MM.1S (cell line): ENCODE results near the gene CGN.
A peak's percentile ranks its signal among the peaks of the same experiment; 100 is the strongest.

ENCODE experiments used
- DNase-seq: peaks from one replicate; pipeline ENCODE4 v3.0.0-alpha.2; 2015
- H2AFZ ChIP-seq: fragments of 300-600 bp; sonication (generic); 2 replicates; pipeline ENCODE4 v1.6.0; 2016; ENCODE audit warnings: antibody characterized with exemption, low read length
- H3F3A ChIP-seq: fragments of 300-600 bp; sonication (generic); 2 replicates; pipeline ENCODE4 v1.6.1; 2016; ENCODE audit warnings: mild to moderate bottlenecking, antibody characterized with exemption, low read length, moderate library complexity, mixed read lengths; ENCODE audit not compliant: insufficient read depth
- H3K27ac ChIP-seq: fragments of 300-600 bp; sonication (generic); 2 replicates; pipeline ENCODE4 v1.5.1; 2016; ENCODE audit warnings: mild to moderate bottlenecking, low read length
- H3K27me3 ChIP-seq: fragments of 300-600 bp; sonication (generic); replicated peaks from 2 replicates; pipeline ENCODE4 v1.6.0; 2016; ENCODE audit warnings: low read length; ENCODE audit not compliant: insufficient read depth
- H3K36me3 ChIP-seq: fragments of 300-600 bp; sonication (generic); replicated peaks from 2 replicates; pipeline ENCODE4 v1.6.1; 2016; ENCODE audit warnings: mild to moderate bottlenecking, low read length, mixed read lengths; ENCODE audit not compliant: insufficient read depth
- H3K4me1 ChIP-seq: fragments of 300-600 bp; sonication (generic); 2 replicates; pipeline ENCODE4 v1.6.1; 2016; ENCODE audit warnings: low read length, mixed read lengths
- H3K4me2 ChIP-seq: fragments of 300-600 bp; sonication (generic); 2 replicates; pipeline ENCODE4 v1.6.0; 2016; ENCODE audit warnings: low read depth, low read length
- H3K4me3 ChIP-seq: fragments of 300-600 bp; sonication (generic); 2 replicates; pipeline ENCODE4 v1.5.1; 2016; ENCODE audit warnings: low read length, mixed read lengths
- H3K79me2 ChIP-seq: fragments of 300-600 bp; sonication (generic); 2 replicates; pipeline ENCODE4 v1.6.1; 2016; ENCODE audit warnings: mixed run types, low read length, mixed read lengths
- H3K9ac ChIP-seq: fragments of 300-600 bp; sonication (generic); 2 replicates; pipeline ENCODE4 v1.6.1; 2016; ENCODE audit warnings: low read length, mixed read lengths
- H3K9me2 ChIP-seq: fragments of 300-600 bp; sonication (generic); replicated peaks from 2 replicates; pipeline ENCODE4 v1.6.1; 2016; ENCODE audit warnings: mild to moderate bottlenecking, low read length, mixed read lengths; ENCODE audit not compliant: insufficient read depth
- H3K9me3 ChIP-seq: fragments of 300-600 bp; sonication (generic); replicated peaks from 2 replicates; pipeline ENCODE4 v1.6.1; 2016; ENCODE audit warnings: mild to moderate bottlenecking, low read length, mixed read lengths; ENCODE audit not compliant: insufficient read depth
- H4K20me1 ChIP-seq: fragments of 300-600 bp; sonication (generic); 2 replicates; pipeline ENCODE4 v1.6.1; 2016; ENCODE audit warnings: mild to moderate bottlenecking, low read length, moderate library complexity, mixed read lengths; ENCODE audit not compliant: insufficient read depth
- CTCF ChIP-seq: fragments of 300-600 bp; sonication (generic); IDR thresholded peaks from 2 replicates; pipeline ENCODE4 v1.5.1; 2016; ENCODE audit warnings: antibody characterized with exemption, low read length, mixed read lengths
- EZH2 ChIP-seq: fragments of 300-600 bp; sonication (generic); optimal IDR thresholded peaks from 2 replicates; pipeline ENCODE3; 2017; ENCODE audit warnings: low read depth, mild to moderate bottlenecking, antibody characterized with exemption, low read length, mixed read lengths
- EZH2phosphoT487 ChIP-seq: fragments of 300-600 bp; sonication (generic); IDR thresholded peaks from 2 replicates; pipeline ENCODE4 v1.6.1; 2018; ENCODE audit warnings: antibody characterized with exemption, low read length

CGN gene

DNA sequence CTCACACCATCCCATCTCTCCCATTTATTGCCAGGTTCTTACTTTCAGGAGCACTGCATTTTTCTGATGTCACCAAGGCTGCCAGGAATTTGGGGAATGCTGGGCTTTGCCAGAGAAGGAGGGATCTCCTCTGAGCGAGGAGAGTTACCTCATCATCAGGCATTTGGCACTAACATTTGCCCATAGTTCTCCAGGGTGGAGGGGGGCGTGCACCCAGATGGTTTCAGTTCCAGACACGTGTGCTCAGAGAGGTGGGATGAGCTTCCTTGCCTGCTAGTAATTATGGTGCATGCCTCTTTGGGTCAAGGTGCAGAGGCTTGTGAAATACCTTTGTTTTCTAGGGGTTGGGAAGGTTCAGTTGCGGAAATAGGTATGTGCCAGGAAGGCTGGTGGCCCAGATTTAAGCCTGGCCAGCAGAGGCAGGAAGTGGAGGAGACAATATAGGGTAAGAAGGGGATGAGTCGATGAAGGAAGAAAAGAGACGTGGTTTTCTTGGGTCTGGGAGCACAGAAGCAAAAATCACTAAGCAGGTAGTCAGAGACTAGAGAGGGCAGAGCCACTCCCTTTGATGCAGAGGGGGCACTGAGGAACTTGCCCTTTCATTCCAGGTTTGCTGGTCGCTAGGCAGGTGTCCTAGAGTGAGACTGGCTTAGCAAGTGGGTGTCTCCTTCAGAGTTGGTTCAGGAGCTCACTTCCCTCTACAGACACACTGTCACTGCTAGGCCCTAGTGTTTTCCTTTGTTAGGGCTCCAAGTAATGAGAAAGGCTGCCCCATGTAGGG, 36.1 kb downstream of the CGN start:
- Histone ChIP-seq H3K4me1 (peaks cover 15% of the 10 kb centered on the region), H3K4me2 (peak overlapping the region; percentile 5; the same call in 1 of the 2 replicates), H3K9ac (no peak overlapping the region), H3F3A (no peaks in the 10 kb centered on the region), H3K27ac (no peak overlapping the region), H3K9me3 (no peaks in the 10 kb centered on the region), H3K36me3 (no peaks in the 10 kb centered on the region), H2AFZ (no peak overlapping the region), H3K79me2 (peaks cover 27% of the 10 kb centered on the region; the same call in 1 of the 2 replicates), H4K20me1 (no peaks in the 10 kb centered on the region), H3K4me3 (no peak overlapping the region), H3K9me2 (no peaks in the 10 kb centered on the region), H3K27me3 (no peaks in the 10 kb centered on the region)
- peak; percentile 5 for DNase-seq
- TF ChIP-seq EZH2phosphoT487 (no peak), EZH2 (no peak), CTCF (no peak)

GRCh38 chr1:151547900-151548230, 36.7 kb downstream of the CGN start:
- H2AFZ ChIP-seq = no peak overlapping the region
- H3F3A ChIP-seq = no peaks in the 10 kb centered on the region
- H3K36me3 ChIP-seq = no peaks in the 10 kb centered on the region
- no peaks in the 10 kb centered on the region for H3K9me2 ChIP-seq
- no peak overlapping the region for H3K4me2 ChIP-seq
- H3K27ac ChIP-seq = no peak overlapping the region
- peaks cover 21% of the 10 kb centered on the region; the same call in 1 of the 2 replicates for H3K79me2 ChIP-seq
- no peak for TF ChIP-seq CTCF
- TF ChIP-seq EZH2 = no peak
- TF ChIP-seq EZH2phosphoT487 = no peak
- no peak for DNase-seq
- H3K9ac ChIP-seq = no peak overlapping the region
- H3K27me3 ChIP-seq = no peaks in the 10 kb centered on the region
- H3K4me1 ChIP-seq = peaks cover 15% of the 10 kb centered on the region
- no peaks in the 10 kb centered on the region for H4K20me1 ChIP-seq
- H3K9me3 ChIP-seq = no peaks in the 10 kb centered on the region
- no peak overlapping the region for H3K4me3 ChIP-seq

GRCh38 chr1:151549199-151549598, 38.0 kb downstream of the CGN start:
- TF ChIP-seq CTCF (no peak), EZH2 (no peak), EZH2phosphoT487 (no peak)
- Histone ChIP-seq H3K9me3 (no peaks in the 10 kb centered on the region), H3K4me2 (no peak overlapping the region), H3K4me3 (no peak overlapping the region), H3K36me3 (no peaks in the 10 kb centered on the region), H3K27me3 (no peaks in the 10 kb centered on the region), H3K9me2 (no peaks in the 10 kb centered on the region), H3K27ac (no peak overlapping the region), H3F3A (no peaks in the 10 kb centered on the region), H3K9ac (no peak overlapping the region), H4K20me1 (no peaks in the 10 kb centered on the region), H3K4me1 (peaks cover 15% of the 10 kb centered on the region), H3K79me2 (peaks cover 19% of the 10 kb centered on the region), H2AFZ (no peak overlapping the region)
- DNase-seq = no peak
